Testis (tissue), 3 donors: ENCODE results near the gene GAA. TPM values are rescaled to one million over a fixed set of nuclear protein-coding genes. Genes with fewer than 3 reads are reported as not detected.
A peak's percentile ranks its signal among the peaks of the same experiment; 100 is the strongest.

Experiments used
- DNase-seq: peaks from one replicate; pipeline ENCODE4 v3.0.0-alpha.2; 2019
- H3K27ac ChIP-seq, 2 donors: fragments of 200-600 bp; sonication (generic); one replicate each; pipeline ENCODE4 v1.5.1; 2019
- H3K27me3 ChIP-seq: fragments of 200-600 bp; sonication (generic); one replicate; pipeline ENCODE4 v1.5.1; 2019
- H3K36me3 ChIP-seq: fragments of 200-600 bp; sonication (generic); one replicate; pipeline ENCODE4 v1.5.1; 2017; ENCODE audit warnings: low read depth; ENCODE audit errors: missing control alignments
- H3K4me1 ChIP-seq: fragments of 200-600 bp; sonication (generic); one replicate; pipeline ENCODE4 v1.5.1; 2019
- H3K4me3 ChIP-seq, 2 donors: fragments of 200-600 bp; sonication (generic); one replicate each; pipeline ENCODE4 v1.5.1; 2017 to 2019
- H3K9me3 ChIP-seq: fragments of 200-600 bp; sonication (generic); one replicate; pipeline ENCODE4 v1.5.1; 2017
- POLR2A ChIP-seq: fragments of 450-650 bp; IDR thresholded peaks from one replicate; pipeline ENCODE4 v1.6.1; 2017; ENCODE audit warnings: antibody characterized with exemption, mild to moderate bottlenecking, moderate library complexity
- WGBS, 2 donors: methylation state at CpG; one replicate each; pipeline ENCODE4 v1.1.5; 2018; 5-methylcytosine and 5-hydroxymethylcytosine counted together
- intact Hi-C: fragments of 100-400 bp; cut with DNase I; formaldehyde crosslinking; loops from one replicate; pipeline ENCODE4 v1.15.1; 2023; ENCODE audit warnings: low total_unique reads
- polyA plus RNA-seq: library from polyadenylated mRNA; stranded (reverse); fragments of 350-450 nt; fragmentation: Illumina TruSeq; extraction: RNeasy Lipid Tissue Mini Kit (QIAGEN cat#74804); gene quantifications from one replicate; pipeline ENCODE4 v1.2.3, GENCODE V29; 2014; ENCODE audit warnings: low read depth, low replicate concordance; ENCODE audit not compliant: insufficient read depth
- total RNA-seq, 2 donors: library from RNA; depleted of rRNA; stranded (reverse); fragments of >200 nt; gene quantifications; one replicate each; pipeline ENCODE4 v1.2.3, GENCODE V29; 2016
- TF ChIP-seq, protein P1 (sequence below), 3 experiments: fragments of 450-650 bp in 2 of 3; fragments of 200-600 bp in 1 of 3; sonication (generic) in 1 of 3; IDR thresholded peaks; one replicate each; pipeline ENCODE4 v1.5.1; 2016 to 2019; ENCODE audit warnings: antibody characterized with exemption in 3 of 3, mild to moderate bottlenecking in 2 of 3, moderate library complexity in 1 of 3

GAA gene
- total and polyA plus RNA-seq, 3 donors from 2014 or later: 155 to 190 (median 166) TPM

DNA sequence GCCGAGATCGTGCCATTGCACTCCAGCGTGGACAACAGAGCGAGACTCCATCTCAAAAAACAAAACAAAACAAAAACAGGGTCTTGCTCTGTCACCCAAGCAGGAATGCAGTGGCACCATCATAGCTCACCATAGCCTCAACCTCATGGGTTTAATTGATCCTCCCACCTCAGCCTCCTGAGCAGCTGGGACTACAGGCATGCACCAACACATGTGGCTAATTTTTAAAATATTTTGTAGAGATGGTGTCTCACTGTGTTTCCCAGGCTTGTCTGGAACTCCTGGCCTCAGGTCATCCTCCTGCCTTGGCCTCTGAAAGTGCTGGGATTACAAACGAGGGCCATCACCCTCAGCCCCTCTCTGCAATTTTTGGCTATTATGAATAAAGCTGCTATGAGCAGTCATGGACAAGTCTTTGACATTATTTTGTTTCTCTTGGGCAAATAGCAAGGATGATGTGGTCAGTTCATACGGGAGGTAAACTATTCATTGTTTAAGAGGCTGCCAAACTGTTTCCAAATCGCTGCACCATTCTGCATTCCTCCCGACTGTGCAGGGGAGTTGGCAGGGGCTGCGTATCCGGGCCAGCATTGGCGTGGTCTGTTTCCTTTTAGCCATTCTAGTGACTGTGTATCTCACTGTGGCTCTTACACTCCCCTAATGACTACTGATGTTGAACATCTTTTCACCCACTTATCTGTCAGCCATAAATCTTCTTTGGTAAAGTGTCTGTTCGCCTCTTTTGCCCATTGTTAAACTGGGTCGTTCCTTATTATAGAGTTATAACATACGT is 24.5 kb downstream of the GAA start:
- Histone ChIP-seq H3K4me3 (no peak overlapping the region), H3K27ac (no peak overlapping the region), H3K36me3 (no peaks in the 10 kb centered on the region), H3K4me1 (no peaks in the 10 kb centered on the region), H3K9me3 (no peaks in the 10 kb centered on the region), H3K27me3 (no peaks in the 10 kb centered on the region)
- DNase-seq: peak; percentile 1
- 62 to 63% methylated on average over 14 of the region's 14 CpGs for WGBS, 2 donors
- intact Hi-C loops: no loop called here
- TF ChIP-seq, protein P1, sequence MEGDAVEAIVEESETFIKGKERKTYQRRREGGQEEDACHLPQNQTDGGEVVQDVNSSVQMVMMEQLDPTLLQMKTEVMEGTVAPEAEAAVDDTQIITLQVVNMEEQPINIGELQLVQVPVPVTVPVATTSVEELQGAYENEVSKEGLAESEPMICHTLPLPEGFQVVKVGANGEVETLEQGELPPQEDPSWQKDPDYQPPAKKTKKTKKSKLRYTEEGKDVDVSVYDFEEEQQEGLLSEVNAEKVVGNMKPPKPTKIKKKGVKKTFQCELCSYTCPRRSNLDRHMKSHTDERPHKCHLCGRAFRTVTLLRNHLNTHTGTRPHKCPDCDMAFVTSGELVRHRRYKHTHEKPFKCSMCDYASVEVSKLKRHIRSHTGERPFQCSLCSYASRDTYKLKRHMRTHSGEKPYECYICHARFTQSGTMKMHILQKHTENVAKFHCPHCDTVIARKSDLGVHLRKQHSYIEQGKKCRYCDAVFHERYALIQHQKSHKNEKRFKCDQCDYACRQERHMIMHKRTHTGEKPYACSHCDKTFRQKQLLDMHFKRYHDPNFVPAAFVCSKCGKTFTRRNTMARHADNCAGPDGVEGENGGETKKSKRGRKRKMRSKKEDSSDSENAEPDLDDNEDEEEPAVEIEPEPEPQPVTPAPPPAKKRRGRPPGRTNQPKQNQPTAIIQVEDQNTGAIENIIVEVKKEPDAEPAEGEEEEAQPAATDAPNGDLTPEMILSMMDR (IDR thresholded peaks at IDR 0.05): no peak
- TF ChIP-seq POLR2A: no peak

DNA sequence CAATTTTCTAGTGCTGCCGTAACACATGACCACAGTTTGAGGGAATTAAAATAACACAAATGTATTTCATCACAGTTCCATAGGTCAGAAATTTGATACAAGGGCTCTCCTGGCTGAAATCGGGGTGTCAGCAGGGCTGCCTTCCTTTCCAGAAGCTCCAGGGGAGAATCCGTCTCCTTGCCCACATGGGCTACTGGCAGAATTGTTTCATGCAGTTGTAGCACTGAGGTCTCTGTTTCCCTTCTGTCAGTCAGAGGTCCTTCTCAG is 25.0 kb downstream of the GAA start:
- intact Hi-C loops: no loop called here
- no peaks in the 10 kb centered on the region for H3K27me3 ChIP-seq
- no peak overlapping the region for H3K27ac ChIP-seq
- 75 to 80% methylated on average over 3 of the region's 3 CpGs for WGBS, 2 donors
- H3K9me3 ChIP-seq: no peaks in the 10 kb centered on the region
- H3K4me1 ChIP-seq: no peaks in the 10 kb centered on the region
- TF ChIP-seq, protein P1 (IDR thresholded peaks at IDR 0.05): no peak
- no peak for TF ChIP-seq POLR2A
- H3K4me3 ChIP-seq: no peak overlapping the region
- DNase-seq: no peak
- no peaks in the 10 kb centered on the region for H3K36me3 ChIP-seq

DNA sequence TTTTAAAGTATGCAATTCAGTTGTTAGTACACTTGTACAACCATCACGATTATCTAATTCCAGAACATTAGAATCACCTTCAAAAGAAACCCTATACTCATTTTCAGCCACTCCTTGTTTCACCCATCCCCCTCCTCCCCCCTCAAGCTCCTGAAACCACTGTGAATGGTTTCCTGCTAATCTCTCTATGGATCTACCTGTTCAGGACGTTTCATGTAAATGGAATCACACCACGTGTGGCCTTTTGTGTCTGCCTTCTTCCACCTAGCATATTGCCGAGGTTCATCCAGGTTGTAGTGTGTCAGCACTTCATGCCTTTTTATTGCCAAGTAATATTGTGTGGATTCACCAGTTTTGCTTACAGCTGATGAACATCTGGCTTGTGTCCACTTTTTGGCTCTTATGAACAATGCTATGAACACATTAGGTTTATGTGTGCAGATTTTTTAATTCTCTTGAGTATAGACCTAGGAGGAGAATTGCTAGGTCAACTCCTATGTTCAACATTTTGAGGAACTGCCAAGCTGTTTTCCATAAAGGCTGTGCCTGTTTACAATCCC is 27.7 kb downstream of the GAA start:
- Histone ChIP-seq H3K36me3 (no peaks in the 10 kb centered on the region), H3K9me3 (no peaks in the 10 kb centered on the region), H3K27me3 (no peaks in the 10 kb centered on the region), H3K27ac (no peak overlapping the region), H3K4me3 (no peak overlapping the region), H3K4me1 (no peaks in the 10 kb centered on the region)
- 51 to 60% methylated on average over 4 of the region's 4 CpGs for WGBS, 2 donors
- DNase-seq: no peak
- intact Hi-C loops: no loop called here
- TF ChIP-seq POLR2A: no peak
- TF ChIP-seq, protein P1 (IDR thresholded peaks at IDR 0.05): no peak

DNA sequence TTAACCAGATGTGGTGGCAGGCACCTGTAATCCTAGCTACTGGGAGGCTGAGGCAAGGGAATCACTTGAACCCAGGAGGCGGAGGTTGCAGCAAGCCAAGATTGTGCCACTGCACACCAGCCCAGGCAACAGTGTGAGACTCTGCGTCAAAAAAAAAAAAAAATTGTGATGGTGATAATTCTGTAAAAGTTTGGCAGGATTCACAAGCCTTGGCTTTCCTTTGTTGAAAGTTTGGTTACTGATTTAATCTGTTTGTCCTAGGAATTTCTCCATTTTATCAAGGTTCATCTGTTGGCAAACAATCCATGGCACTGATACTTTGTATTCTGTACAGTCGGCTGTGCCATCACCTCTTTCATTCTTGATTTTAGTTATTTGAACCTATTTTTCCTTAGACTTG is 29.6 kb downstream of the GAA start:
- WGBS, 2 donors: 78% methylated on average over 3 of the region's 3 CpGs
- H3K9me3 ChIP-seq: no peaks in the 10 kb centered on the region
- no peaks in the 10 kb centered on the region for H3K4me1 ChIP-seq
- intact Hi-C loops: no loop called here
- no peaks in the 10 kb centered on the region for H3K27me3 ChIP-seq
- no peak overlapping the region for H3K27ac ChIP-seq
- H3K36me3 ChIP-seq: no peaks in the 10 kb centered on the region
- H3K4me3 ChIP-seq: no peak overlapping the region
- TF ChIP-seq POLR2A: no peak
- TF ChIP-seq, protein P1 (IDR thresholded peaks at IDR 0.05): no peak
- no peak for DNase-seq
